ELF-1 (cell line): Measurements from ENCODE around the gene SOX6.

Source experiments
- DNase-seq: peaks from one replicate; pipeline ENCODE4 v3.0.0-alpha.2; 2016; ENCODE audit warnings: low read depth, low spot score

Gene SOX6

DNA sequence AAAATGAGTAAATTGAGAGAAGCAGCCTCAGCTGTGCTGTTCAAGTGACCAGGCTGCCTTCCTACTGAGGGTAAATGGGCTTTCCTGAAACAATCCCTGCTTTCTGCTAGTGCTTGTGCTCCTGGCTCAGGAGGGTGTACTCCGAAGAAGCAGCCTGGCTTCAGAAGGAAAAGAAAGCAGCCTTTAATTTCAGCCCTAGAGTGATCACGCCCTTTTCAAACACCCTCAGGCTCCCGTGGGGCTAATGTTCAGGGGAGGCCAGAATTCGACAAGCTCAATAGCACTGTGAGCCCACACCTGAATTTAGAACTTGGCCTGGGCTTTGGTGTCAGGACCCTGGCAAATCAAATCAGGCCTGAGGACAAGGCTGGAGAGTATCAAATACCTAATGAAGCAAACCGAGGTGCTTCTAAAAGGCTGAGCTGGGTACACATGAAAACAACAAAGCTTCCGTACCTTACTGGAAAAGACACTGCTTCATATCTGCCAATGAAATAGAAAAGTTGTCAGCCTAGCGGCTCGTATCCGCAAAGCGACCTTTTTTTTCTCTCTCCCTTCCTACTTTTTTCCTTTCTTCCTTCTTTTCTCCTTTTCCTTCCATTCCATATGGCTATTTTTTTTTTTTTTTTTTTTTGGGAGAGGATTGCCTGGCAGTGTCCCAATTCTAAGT is 387.8 kb downstream of the SOX6 start:
- DNase-seq: peak; percentile 60

DNA sequence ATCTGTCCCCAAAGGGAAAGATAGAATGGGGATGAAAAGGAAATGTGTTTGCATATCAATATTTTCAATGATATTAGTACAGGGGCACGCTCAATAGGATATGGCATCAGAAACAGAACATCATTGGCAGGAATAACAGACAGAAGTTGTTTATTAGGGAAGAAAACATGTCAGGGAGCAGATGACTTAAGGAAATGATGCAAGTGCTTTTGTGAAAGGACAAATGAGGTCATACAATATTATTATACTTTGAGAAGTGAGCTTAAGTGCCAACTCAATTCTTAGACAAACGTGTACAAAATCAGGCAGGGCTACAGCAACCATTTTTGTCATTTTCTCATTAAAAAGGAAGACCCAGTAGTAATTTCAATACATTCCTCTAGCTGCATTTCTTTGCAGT is 388.4 kb downstream of the SOX6 start:
- DNase-seq: no peak

DNA sequence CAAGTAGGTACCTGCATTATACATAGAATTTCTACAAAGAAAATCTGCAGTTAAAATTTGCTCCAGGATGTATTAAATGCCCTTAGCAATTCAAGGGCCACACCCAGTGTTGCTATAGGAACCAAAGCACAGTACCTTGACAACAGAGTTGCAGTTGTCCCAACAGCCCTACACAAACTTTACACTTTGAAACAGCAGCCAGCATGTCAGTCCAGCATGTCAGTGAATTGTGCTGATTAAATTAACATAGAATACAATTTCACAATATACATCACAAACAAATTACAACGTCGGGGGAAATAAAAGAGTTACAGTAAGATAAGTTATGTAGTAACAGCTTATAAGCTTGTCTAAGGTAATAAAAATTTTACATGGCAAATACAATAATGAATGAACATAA is 389.2 kb downstream of the SOX6 start:
- no peak for DNase-seq

DNA sequence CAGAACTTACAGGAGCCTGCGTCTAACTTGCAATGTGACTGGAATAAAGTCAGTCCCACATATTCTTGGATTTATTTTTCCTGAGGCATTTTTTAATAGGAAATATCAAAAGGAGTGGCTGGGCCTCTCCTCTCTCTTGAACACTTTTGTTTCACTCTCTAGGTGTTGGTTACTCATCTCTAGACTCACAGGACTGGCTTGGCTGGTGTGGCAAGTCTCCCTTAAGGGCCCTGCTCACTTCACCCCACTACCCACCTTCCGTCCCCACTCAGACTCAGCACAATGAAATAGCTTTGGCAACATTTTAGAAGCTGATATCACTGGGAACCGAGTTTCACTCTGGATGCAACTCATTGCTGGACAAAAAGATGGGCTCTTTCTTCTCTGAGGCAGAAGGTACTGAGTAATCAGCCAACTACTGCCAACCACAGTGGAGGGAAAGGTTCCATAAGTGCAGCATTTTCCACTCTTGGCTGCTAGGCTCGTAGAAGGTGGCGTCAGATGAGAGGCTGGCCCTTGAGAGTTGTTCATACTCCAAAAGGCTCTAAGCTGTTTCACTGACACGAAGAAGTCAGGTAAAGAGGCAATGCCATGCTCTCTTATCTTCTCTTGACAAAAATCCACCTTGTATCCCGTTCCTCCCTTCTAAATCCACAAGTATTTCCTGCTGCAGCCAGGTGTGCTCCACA is 390.6 kb downstream of the SOX6 start:
- DNase-seq: no peak

DNA sequence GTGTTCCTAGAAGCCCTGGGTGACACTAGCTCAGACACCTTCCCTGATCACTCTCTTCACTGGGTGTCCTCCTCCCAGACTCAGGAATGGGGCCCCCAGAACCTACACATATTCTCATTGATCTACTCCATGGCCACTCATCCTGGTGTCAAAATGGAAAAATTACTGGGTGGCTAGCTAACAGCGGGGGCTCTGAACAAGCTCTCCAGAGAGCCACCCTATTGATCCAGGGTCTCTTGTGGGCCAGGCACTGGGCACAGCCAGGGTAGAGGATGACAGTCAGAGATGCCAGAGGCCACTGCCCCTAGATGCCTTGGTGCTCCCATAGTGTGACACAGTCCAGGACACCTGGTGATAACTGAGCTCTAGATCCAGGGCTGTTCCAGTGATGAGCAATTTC is 393.1 kb downstream of the SOX6 start:
- no peak for DNase-seq

DNA sequence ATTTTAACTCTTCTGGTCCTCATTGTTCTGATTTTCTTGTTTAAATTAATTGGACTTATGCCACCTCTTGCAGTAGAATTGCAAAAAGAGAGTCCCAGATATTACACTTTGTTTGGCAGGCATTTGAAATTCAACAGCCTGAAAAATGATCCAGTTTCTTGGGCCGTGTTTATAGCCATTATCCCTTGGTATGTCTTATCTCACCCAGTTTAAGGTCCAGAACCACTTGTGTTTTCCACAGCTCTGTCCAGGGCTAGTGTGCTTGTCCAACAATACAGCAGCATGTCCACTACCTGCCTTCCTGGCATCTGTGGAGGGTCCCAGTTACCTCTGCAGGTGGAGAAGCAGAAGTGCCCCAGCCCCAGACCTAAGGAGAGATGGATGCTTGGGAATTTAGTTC is 397.4 kb downstream of the SOX6 start:
- no peak for DNase-seq

DNA sequence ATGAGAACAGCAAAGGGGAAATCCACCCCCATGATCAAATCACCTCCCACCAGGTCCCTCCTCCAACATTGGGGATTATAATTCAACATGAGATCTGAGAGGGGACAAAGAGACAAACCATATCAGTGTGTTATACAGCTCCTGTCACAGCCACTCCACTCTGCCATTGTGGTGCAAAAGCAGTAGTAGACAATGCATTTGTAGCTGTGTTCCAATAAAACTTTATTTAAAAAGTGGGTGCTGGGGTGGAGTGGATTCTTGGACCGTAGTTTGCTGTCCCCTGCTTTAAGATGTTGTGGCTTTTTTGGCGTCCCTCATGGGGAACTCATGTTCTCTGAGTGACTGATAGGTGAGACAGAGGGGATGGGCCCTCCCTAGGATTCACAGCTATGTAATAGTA is 399.1 kb downstream of the SOX6 start:
- no peak for DNase-seq

DNA sequence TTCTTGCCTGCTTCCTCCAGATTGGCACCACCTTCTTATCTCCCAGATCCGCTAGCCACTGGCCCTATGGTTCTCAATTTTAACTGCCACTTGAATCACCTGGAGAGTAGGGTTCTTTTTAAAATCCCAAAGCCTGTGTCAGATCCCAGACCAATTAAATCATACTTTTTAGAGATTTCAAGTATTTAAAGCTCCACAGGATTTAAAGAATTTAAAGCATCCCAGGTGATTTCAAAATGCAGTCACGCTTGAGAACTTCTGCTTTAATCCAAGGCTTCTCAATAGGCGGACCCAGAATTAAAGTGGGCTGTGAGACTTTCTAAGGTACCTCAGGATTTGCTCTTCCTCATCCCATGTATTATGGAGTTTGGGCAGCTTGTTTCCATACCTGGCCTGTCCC is 400.0 kb downstream of the SOX6 start:
- no peak for DNase-seq

DNA sequence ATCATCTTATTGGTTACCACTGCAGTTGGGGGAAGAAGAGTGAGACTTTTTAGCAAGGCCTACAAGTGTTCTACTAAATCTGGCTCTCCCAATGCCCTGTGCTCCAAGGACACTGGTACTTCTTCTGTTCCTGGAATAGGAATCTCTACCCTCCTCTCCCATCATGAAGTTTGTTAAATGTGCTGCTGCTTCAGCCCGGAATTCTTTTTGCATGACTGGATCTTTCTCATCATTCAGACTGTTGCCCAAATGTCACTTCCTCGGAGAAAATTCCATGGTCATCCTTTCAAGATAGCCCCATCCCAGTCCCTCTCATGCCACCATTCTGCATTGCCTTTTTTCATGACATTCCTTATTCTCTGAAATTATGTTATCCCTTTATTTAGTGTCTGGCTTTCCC is 400.8 kb downstream of the SOX6 start:
- no peak for DNase-seq

DNA sequence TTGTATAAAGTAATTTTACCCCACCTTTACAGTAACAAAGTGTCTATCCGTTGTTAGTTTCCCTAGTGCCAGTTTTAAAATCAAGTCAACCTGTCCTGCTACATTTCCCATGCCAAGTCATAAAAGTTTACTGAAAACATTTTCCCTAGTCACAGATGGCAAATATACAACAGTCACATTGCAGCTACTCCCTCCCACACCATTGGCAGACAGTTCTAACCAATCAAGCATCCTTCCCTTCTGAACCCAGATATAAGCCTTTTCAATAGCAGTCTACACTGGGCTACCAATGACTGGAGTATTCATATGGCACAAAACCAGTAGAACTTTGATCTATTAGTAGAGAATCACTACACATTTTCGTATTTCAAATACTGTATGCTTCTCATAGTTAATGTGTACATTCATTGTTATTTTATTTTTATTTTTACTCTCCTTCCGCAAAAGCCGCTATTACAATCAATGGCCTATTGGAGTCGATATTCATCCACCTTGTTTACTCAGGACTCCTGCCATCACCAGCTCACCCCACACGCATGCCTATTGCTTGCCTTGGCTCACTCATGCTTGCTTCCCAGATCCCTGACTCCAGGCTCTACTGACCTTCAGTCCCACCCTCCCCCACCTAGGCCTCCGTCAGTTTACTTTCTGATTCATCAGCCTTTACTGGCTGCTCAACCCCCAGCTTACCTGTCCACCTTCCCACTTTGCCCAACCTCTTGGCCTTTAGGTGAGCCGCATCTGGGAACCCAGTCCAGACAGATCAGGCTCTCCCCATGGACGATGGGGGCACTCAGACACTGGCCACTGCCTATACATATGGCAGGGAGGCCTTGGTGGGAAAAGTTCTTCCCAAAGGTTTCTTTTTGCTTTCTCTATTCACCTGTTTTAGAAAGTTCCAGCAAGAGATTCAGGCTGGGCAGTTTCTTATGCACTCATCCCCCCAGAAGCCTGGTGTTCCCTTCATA is 408.4 kb downstream of the SOX6 start:
- no peak for DNase-seq

DNA sequence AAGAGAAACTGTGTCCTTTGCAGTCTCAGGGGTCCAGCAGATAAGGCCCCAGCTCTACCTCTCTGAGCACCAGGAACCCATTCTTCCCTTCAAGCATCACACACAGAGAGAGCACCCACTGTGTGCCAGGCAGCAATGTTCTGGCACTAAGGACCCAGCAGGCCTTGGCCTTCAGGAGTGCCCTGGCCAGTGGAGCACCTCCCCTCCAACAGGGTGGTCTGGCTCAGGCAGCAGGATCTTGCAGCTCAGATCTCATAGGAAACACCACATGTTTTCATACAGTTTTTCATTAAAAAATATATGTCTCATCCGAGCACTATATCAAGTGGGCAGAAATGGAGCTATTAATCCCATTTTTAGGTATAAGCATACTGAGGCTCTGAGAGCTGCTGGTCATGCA is 410.6 kb downstream of the SOX6 start:
- no peak for DNase-seq

DNA sequence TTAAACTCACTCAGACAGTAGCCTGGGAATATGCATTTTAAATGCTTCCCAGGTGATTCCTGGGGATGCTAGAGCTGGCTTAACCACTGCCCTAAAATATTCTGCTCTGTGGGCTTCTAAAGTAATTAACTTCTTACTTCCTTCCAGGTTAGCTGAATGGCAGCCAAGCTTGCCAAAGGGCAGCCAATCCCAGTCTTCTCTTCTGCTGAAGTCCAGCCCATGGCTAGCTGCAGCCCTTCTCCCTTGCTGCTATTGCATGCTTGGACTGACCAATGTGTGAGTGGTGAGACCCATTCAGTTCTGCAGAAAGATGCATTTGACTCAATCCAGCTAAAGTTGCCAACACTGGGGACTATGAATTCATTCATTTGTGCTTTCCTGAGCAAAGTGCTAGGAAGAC is 411.9 kb downstream of the SOX6 start:
- DNase-seq: no peak

DNA sequence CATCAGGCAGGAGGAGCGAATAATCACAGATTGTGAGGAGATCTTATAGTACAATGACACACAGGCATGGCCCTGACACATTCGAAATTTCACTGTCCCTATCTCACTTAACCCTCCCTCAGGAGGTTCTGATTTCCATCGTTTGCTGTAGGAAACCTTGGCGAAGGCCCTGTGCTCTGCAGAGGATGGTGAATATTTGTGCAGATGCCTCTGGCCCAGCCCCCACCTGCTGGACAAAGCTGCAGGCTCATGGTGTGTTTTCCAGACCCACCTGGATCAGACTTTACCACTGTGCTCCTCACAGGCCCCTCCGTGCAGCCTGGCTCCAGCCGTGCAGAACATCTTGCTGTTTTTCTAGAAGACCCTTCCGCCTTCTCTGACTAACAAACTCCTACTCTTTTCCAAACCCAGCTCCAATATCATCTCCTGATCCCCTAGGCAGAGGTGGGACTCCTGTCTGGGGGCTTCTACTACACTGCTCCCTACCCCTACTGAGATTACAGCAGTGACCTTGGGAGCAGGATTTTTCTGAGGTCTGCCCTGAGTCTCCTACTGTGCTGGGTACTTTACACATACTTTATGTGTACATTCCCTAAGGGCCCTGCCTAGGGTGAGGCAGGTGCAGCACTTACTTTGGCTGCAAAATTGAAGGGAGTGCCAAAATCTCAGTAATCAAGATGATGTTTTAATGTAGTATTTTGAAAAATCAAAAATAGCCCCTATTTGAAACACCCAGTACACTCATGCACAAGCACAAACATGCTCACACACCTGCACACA is 412.7 kb downstream of the SOX6 start:
- DNase-seq: no peak

DNA sequence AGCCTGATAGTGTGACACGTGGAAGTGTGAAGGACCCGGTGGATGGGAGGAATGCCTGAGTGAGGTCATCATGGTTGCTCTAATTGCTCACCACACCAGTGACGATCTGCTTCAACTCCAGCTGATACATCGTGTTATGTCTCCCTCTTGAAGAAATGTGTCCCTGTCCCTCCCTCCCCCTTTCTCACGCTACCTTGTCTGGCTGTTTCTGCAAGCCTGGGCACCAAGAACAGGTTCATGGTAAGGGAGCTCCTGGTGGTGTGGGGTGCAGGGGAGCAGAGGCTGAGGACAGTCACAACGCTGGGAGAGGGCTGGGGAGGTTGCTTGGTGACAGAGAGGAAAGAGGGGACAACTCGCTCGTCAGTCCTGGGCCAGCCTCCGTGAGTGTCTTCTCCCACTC is 413.4 kb downstream of the SOX6 start:
- no peak for DNase-seq

DNA sequence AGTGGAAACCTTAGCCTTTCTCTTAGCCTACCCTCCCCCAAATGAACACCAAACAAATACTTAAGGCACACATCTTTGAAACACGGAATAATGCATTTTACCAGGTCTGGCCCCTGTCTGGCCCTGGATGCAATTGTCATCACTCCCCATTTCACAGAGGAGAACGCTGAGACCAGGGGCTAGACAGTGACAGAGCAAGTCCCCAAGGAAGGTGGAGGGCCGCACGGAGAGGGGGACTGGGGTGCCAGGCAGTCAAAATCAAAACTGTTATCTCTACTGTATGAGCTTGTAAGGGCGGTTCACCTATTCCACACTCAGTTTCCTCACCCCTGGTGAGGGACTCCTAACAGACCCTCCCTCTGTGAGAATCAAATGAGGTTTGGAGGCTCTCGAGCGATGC is 414.2 kb downstream of the SOX6 start:
- DNase-seq: no peak

DNA sequence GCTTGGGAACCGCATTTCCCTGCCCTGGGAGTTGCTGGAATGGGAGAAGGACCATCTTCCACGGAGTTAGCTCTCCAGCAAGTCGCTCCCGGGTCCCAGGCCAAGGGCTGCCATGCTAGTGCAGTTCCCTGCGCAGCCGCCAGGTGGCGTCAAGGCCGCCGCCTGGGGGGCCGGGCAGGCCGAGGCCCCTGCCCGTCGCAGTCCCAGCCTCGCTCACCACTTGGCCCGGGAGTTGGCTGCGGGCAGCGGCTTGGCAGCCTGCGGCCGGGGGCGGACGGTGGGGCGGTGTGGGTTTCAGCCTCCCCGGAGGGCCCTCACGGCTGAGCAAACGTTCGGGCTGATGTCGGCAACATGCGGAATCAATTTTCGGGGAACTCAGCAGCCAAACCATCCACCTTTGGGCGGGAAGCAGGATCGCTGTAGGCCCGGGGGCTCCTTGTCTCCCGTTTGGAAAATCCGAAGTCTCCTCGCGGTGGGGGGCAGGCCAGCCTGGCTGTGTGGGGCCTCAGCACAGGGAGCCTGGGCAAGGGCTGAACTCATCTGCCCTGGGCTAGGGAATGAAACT is 415.1 kb downstream of the SOX6 start:
- peak; percentile 88 for DNase-seq

DNA sequence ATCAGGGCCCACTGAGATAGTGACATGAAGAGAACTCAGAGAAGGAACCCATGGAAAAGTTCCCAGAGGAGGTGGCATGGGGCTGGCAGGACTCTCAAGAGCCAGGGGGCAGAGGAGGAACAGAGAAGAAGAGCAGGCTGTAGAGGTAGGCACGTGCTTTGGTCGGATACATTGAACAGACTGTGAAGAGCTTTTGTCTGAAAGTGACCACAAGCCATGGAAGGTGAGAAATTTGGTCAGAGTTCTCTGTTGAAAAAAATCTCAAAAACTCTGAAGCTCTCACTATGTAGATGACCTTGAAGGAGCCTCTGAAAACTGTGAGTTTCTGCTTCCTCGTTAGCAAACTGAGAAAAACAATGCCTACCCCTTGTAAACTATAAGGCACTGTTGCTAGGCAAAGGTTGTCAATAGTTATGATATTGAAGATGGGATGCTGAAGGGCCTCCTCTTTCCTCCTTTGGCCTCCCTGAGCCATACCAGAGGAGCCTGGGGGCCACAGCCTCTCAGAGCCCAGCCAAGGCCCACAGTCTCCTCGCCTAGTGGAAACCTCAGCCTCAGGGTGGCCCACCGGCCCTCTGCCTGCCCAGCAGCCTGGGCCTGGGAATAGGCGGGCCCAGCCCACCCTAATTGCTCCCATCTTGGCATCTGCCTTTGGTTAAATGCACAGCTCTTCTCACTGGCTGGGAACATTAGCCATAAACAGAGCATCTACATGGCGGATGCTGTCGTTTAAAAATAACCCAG is 415.7 kb downstream of the SOX6 start:
- no peak for DNase-seq

DNA sequence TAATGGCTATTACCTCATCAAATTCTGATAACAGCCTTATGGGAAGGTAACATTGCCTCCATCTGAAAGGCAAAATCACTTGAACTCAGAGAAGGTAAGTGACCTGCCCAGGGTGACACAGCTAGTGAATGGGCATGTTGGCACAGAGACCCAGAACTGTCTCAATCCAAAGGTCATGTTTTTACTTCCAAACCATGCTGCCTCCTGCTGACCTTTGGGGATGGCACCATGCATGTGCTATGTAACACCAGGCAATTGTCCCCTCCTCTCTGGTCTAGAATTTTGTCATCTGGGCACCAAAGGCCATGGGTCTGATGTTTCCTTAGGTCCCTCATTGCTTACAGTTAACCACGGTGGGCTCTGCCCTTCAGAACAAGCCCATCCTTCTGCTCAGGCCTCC is 417.4 kb downstream of the SOX6 start:
- DNase-seq: no peak

DNA sequence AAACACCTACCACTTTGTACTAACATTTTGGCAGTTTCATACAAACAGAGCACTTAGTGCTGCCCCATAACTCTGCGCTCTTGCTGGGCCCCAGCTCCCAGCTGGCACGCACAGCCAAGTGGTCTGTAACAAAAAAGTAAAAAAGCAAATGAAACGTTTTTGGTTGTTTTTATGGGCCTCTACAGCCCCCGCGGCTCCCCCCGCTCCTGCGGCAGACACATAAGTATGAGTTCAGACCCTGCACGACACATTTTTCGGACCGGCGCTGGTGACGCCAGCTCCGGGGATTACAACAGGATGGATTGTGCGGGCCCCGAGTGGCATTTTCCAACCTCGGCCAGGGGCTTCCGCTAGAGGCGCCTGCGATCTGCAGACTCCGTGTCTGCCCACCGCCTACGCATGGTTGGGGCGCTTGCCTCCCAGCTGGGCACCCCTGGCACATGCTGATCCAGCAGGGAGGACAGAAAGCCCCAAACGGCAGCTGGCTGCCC is 418.2 kb downstream of the SOX6 start:
- DNase-seq: no peak

DNA sequence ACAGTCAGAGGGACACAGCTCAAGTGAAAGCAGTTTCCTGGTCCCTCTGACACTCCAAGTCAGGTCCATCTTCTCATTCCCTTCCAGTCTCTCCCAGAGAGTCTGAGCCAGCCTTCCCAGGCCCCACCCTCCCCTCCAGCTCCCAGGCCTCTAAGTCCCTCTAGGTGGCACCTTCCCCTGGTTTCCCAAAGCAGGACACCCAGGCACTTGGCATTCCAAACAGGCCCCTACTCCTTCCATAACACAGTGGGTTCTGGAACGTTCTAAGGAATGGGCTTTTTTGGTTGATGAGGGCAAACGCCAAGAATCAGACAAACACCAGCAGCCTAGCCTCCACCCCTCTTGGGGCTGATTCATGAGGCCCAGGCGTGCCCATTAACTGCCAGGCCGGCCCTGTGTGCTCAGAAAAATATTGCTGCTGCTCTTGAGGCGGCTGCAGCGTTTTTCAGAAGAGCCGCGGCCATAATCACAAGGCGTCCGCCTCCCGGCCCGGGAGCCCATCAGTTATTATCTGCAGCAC is 418.7 kb downstream of the SOX6 start:
- DNase-seq: no peak
